IPS-18a (cell line): ENCODE results near the gene PFKP.
"Not testable (repeated sequence)": the region's sequence is repeated elsewhere in the genome, so short reads cannot be mapped to it uniquely, and the experiment has no call there.

Experiments
- H3K27ac ChIP-seq: one replicate; pipeline ENCODE4 v1.5.1; 2013; ENCODE audit warnings: low read length
- H3K27me3 ChIP-seq: one replicate; pipeline ENCODE4 v1.6.1; 2013; ENCODE audit warnings: mild to moderate bottlenecking, low read length; ENCODE audit not compliant: control insufficient read depth, insufficient read depth
- H3K36me3 ChIP-seq: one replicate; pipeline ENCODE4 v1.6.1; 2013; ENCODE audit warnings: low read depth, low read length; ENCODE audit not compliant: control insufficient read depth
- H3K4me1 ChIP-seq: one replicate; pipeline ENCODE4 v1.6.1; 2013; ENCODE audit warnings: low read depth, low read length; ENCODE audit not compliant: control insufficient read depth
- H3K4me3 ChIP-seq: one replicate; pipeline ENCODE4 v1.5.1; 2013; ENCODE audit warnings: low read length
- H3K9ac ChIP-seq: one replicate; pipeline ENCODE4 v1.6.1; 2013; ENCODE audit warnings: mild to moderate bottlenecking, low read length, moderate library complexity
- H3K9me3 ChIP-seq: one replicate; pipeline ENCODE4 v1.6.1; 2013; ENCODE audit warnings: low read depth, low read length; ENCODE audit not compliant: control insufficient read depth

Gene PFKP

DNA sequence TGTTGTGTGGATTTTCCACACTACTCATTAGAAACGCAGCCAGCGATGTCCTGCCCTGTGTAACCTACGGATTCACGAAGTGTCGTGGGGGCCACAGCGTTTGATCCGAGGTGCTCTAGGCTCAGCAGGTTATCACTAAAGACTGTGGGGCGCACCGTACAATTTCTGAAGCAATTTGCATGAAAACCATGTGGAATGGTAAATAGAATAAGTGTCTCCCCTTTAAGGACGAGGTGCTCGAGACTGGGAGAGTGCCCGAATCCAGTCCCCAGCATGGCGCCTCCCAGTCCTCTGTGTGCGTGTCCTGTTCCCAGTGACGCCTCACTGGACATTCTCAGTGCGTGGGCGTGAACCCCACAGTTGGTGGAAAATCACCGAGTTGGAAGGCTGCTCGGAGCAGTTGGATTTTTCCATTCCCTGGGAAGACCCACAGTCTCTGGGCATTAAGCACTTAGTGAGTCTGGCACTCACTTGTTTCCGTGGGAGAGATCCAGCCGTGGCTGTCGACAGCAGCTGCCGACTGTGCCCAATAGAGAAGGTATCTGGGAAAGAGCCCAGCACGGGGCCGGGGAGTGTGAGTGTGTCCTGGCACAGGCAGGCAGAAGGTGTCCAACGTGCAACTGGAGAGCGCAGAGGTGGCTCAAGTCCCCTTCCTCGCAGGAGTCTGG is 37.0 kb downstream of the PFKP start:
- no peaks in the 10 kb centered on the region for H3K4me1 ChIP-seq

GRCh38 chr10:3105166-3105565 is 37.8 kb downstream of the PFKP start:
- Histone ChIP-seq H3K27me3 (no peaks in the 10 kb centered on the region), H3K27ac (no peak overlapping the region), H3K9ac (no peak overlapping the region), H3K4me3 (no peak overlapping the region), H3K36me3 (peaks cover 38% of the 10 kb centered on the region), H3K4me1 (no peaks in the 10 kb centered on the region), H3K9me3 (no peaks in the 10 kb centered on the region)

More for the DNA sequence above, 37.0 kb downstream of the PFKP start:
- Histone ChIP-seq H3K27ac (no peak overlapping the region), H3K4me3 (no peak overlapping the region), H3K27me3 (no peaks in the 10 kb centered on the region), H3K9ac (no peak overlapping the region), H3K9me3 (no peaks in the 10 kb centered on the region), H3K36me3 (peaks cover 33% of the 10 kb centered on the region)

DNA sequence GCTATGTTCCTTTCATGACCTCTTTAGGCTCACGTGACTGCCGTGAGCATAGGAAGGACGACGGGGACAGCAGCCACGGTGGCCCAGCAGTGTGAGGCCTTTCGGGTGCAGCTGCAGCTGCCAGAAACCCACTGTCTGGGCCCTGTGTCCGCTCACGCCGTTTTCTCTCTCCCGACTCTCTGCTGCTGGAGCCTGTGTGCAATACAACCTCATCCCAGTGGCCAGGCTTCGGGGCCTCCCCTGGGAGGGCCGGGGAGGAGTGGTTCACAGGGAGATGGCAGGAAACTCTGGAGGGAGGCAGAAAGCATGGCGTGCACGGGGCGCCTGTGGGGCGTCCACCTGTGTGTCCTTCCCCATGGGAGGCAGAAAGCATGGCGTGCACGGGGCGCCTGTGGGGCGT is 38.6 kb downstream of the PFKP start:
- Histone ChIP-seq H3K27ac (no peak overlapping the region), H3K27me3 (no peaks in the 10 kb centered on the region), H3K4me1 (no peaks in the 10 kb centered on the region), H3K36me3 (peaks cover 39% of the 10 kb centered on the region), H3K9ac (no peak overlapping the region), H3K9me3 (no peaks in the 10 kb centered on the region), H3K4me3 (no peak overlapping the region)

GRCh38 chr10:3106328-3106727 is 39.0 kb downstream of the PFKP start:
- not testable (repeated sequence) for H3K4me3 ChIP-seq, H3K4me1 ChIP-seq, H3K27me3 ChIP-seq, H3K9ac ChIP-seq, H3K9me3 ChIP-seq, H3K27ac ChIP-seq
- peaks cover 43% of the 10 kb centered on the region for H3K36me3 ChIP-seq

DNA sequence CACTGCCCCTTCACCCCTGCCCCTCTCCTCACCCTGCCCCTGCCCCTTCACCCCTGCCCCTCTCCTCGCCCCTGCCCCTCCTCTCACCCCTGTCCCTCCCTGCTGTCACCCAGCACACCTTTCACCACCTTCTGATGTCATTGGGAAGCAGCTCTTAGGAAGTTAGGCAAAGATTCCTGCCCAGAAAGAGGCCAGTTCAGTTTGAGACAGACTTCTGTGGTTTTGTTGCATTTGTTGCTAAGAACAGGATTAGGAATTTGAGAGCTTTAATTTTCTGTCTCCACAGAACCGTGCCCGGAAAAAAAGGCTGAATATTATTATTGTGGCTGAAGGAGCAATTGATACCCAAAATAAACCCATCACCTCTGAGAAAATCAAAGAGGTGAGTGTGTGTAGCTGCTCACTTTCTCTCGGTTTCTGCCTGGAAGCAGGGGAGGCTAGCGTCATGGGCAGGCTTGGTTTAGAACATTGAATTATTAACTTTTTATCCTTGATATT is 39.6 kb downstream of the PFKP start:
- no peak overlapping the region for H3K27ac ChIP-seq
- H3K36me3 ChIP-seq = peaks cover 47% of the 10 kb centered on the region
- no peak overlapping the region for H3K9ac ChIP-seq

GRCh38 chr10:3107426-3107961 is 40.1 kb downstream of the PFKP start:
- H3K9ac ChIP-seq = no peak overlapping the region
- peaks cover 52% of the 10 kb centered on the region for H3K36me3 ChIP-seq
- H3K27me3 ChIP-seq = no peaks in the 10 kb centered on the region
- no peak overlapping the region for H3K4me3 ChIP-seq
- H3K9me3 ChIP-seq = no peaks in the 10 kb centered on the region
- no peak overlapping the region for H3K27ac ChIP-seq
- no peaks in the 10 kb centered on the region for H3K4me1 ChIP-seq

More for the DNA sequence above, 39.6 kb downstream of the PFKP start:
- Histone ChIP-seq H3K27me3 (no peaks in the 10 kb centered on the region), H3K4me1 (no peaks in the 10 kb centered on the region), H3K4me3 (no peak overlapping the region), H3K9me3 (no peaks in the 10 kb centered on the region)

- Histone ChIP-seq H3K4me1 (no peaks in the 10 kb centered on the region), H3K27me3 (no peaks in the 10 kb centered on the region), H3K9ac (no peak overlapping the region), H3K36me3 (peaks cover 57% of the 10 kb centered on the region), H3K4me3 (no peak overlapping the region), H3K9me3 (no peaks in the 10 kb centered on the region), H3K27ac (no peak overlapping the region)
Observed at GRCh38 chr10:3108033-3108432, 40.7 kb downstream of the PFKP start.

GRCh38 chr10:3108575-3109105 is 41.3 kb downstream of the PFKP start:
- Histone ChIP-seq H3K27ac (no peak overlapping the region), H3K4me3 (no peak overlapping the region), H3K9ac (no peak overlapping the region), H3K4me1 (no peaks in the 10 kb centered on the region), H3K27me3 (no peaks in the 10 kb centered on the region), H3K9me3 (no peaks in the 10 kb centered on the region), H3K36me3 (peaks cover 60% of the 10 kb centered on the region)

DNA sequence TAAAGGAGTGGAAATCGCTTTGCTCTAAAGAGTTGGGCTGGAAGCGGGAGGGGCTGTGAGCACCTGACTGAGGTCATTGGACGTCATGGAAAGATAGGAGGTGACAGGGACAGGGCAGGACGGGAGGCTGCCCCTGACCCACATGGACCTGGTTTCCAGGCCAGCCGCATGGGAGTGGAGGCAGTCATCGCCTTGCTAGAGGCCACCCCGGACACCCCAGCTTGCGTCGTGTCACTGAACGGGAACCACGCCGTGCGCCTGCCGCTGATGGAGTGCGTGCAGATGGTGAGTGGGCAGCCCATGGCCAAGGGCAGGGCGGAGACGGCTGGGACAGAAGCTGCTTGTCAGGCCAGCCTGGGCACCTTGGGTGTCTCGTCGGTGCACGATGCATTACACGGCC is 41.8 kb downstream of the PFKP start:
- Histone ChIP-seq H3K9ac (no peak overlapping the region), H3K36me3 (peaks cover 59% of the 10 kb centered on the region), H3K27ac (no peak overlapping the region), H3K4me1 (no peaks in the 10 kb centered on the region), H3K27me3 (no peaks in the 10 kb centered on the region), H3K9me3 (no peaks in the 10 kb centered on the region), H3K4me3 (no peak overlapping the region)

- Histone ChIP-seq H3K4me1 (no peaks in the 10 kb centered on the region), H3K27ac (no peak overlapping the region), H3K27me3 (no peaks in the 10 kb centered on the region), H3K4me3 (no peak overlapping the region), H3K9ac (no peak overlapping the region), H3K36me3 (peaks cover 54% of the 10 kb centered on the region), H3K9me3 (no peaks in the 10 kb centered on the region)
Observed at GRCh38 chr10:3109633-3110032, 42.3 kb downstream of the PFKP start.

DNA sequence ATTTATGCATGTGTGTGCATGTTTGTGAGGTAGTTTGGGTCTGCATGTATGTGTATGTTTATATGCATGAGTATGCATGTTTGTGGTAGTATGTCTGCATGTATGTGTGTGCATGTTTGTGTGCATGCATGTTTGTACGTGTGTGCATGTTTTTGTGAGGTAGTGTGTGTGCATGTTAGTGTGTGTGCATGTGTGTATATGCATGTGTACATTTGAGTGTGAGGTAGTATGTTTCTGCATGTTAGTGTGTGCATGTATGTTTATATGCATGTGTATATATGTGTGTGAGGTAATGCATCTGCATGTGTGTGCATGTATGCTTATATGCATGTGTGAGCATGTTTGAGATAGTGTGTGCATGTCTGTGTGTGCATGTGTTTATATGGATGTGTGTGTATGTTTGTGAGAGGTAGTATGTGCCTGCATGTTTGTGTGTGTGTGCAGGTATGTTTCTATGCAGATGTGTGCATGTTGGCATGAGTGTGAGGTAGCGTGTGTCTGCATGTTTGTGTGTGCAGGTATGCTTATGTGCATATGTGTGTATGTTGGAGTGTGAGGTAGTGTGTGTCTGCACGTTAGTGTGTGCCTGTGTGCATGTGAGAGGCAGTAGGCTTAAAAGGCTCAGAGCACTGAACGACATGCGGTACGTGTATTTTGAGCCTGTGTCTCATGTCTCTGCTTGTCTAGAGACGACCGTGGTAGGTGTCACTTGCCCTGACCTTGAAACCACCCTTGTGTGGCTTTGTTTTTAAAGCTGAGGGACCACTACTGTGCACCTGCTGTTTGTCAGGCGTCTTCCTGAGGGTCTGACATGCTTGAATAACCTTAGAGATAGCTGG is 43.7 kb downstream of the PFKP start:
- no peak overlapping the region for H3K27ac ChIP-seq
- no peaks in the 10 kb centered on the region for H3K4me1 ChIP-seq
- no peak overlapping the region for H3K9ac ChIP-seq
- H3K36me3 ChIP-seq = peaks cover 57% of the 10 kb centered on the region
- no peak overlapping the region for H3K4me3 ChIP-seq
- no peaks in the 10 kb centered on the region for H3K27me3 ChIP-seq
- H3K9me3 ChIP-seq = no peaks in the 10 kb centered on the region
